Mononuclear cell (primary cell): Measurements from ENCODE around the gene SVIL. TPM values are rescaled to one million over a fixed set of nuclear protein-coding genes. Genes with fewer than 3 reads are reported as not detected.
"Not testable (repeated sequence)": the region's sequence is repeated elsewhere in the genome, so short reads cannot be mapped to it uniquely, and the experiment has no call there.

Source experiments
- H3K27me3 ChIP-seq: 2 replicates; pipeline ENCODE4 v1.6.0; 2011; ENCODE audit warnings: low read length, control low read depth; ENCODE audit not compliant: insufficient read depth
- H3K4me1 ChIP-seq: 2 replicates; pipeline ENCODE4 v1.5.1; 2011; ENCODE audit warnings: mild to moderate bottlenecking, low read length, control low read depth; ENCODE audit not compliant: insufficient read depth
- H3K4me3 ChIP-seq: 2 replicates; pipeline ENCODE4 v1.5.1; 2011; ENCODE audit warnings: mild to moderate bottlenecking, low read length, moderate library complexity
- H3K9me3 ChIP-seq: 2 replicates; pipeline ENCODE4 v1.5.1; 2011; ENCODE audit warnings: low read depth, mild to moderate bottlenecking, control low read depth, low read length
- total RNA-seq: library from RNA; depleted of rRNA; stranded (reverse); fragments of >200 nt; gene quantifications from one replicate; pipeline ENCODE4 v1.2.3, GENCODE V29; 2012

The SVIL gene
- total RNA-seq, 1 donor = 39.5 TPM

GRCh38 chr10:29541422-29542210, 93.2 kb downstream of the SVIL start:
- no peaks in the 10 kb centered on the region for H3K9me3 ChIP-seq
- H3K4me1 ChIP-seq = no peaks in the 10 kb centered on the region
- H3K27me3 ChIP-seq = no peaks in the 10 kb centered on the region
- no peak overlapping the region for H3K4me3 ChIP-seq

GRCh38 chr10:29540016-29540415, 94.8 kb downstream of the SVIL start:
- H3K4me1 ChIP-seq = no peaks in the 10 kb centered on the region
- H3K9me3 ChIP-seq = no peaks in the 10 kb centered on the region
- H3K27me3 ChIP-seq = no peaks in the 10 kb centered on the region

GRCh38 chr10:29539412-29539811, 95.4 kb downstream of the SVIL start:
- H3K4me1 ChIP-seq = no peaks in the 10 kb centered on the region
- H3K27me3 ChIP-seq = no peaks in the 10 kb centered on the region

More at GRCh38 chr10:29540016-29540415, 94.8 kb downstream of the SVIL start:
- H3K4me3 ChIP-seq = no peak overlapping the region

GRCh38 chr10:29537799-29538198, 97.0 kb downstream of the SVIL start:
- Histone ChIP-seq H3K4me1 (no peaks in the 10 kb centered on the region), H3K27me3 (no peaks in the 10 kb centered on the region), H3K9me3 (no peaks in the 10 kb centered on the region), H3K4me3 (no peak overlapping the region)

More at GRCh38 chr10:29539412-29539811, 95.4 kb downstream of the SVIL start:
- Histone ChIP-seq H3K9me3 (no peaks in the 10 kb centered on the region), H3K4me3 (no peak overlapping the region)

DNA sequence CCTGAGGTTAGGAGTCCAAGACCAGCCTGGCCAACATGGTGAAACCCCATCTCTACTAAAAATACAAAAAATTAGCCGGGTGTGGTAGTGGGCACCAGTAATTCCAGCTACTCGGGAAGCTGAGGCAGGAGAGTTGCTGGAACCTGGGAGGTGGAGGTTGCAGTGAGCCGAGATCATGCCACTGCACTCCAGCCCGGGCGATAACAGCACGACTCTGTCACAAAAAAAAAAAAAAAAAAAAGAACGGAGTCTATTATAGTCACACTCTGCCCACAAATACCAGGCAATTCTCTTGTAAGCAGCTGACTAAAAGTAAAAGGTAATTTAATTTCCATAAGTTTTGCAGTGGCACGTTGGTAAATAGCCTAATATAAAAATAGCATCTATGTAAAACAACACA, 98.1 kb downstream of the SVIL start:
- not testable (repeated sequence) for H3K27me3 ChIP-seq, H3K4me1 ChIP-seq, H3K4me3 ChIP-seq, H3K9me3 ChIP-seq

- Histone ChIP-seq H3K4me1 (no peaks in the 10 kb centered on the region), H3K27me3 (no peaks in the 10 kb centered on the region), H3K9me3 (no peaks in the 10 kb centered on the region), H3K4me3 (no peak overlapping the region)
Observed at GRCh38 chr10:29535778-29536453, 98.9 kb downstream of the SVIL start.

- Histone ChIP-seq H3K4me1 (no peaks in the 10 kb centered on the region), H3K9me3 (no peaks in the 10 kb centered on the region), H3K27me3 (no peaks in the 10 kb centered on the region), H3K4me3 (no peak overlapping the region)
Observed at GRCh38 chr10:29535012-29535777, 99.6 kb downstream of the SVIL start.

GRCh38 chr10:29534590-29534989, 100.2 kb downstream of the SVIL start:
- H3K9me3 ChIP-seq = no peaks in the 10 kb centered on the region
- H3K27me3 ChIP-seq = no peaks in the 10 kb centered on the region
- H3K4me1 ChIP-seq = no peaks in the 10 kb centered on the region
- no peak overlapping the region for H3K4me3 ChIP-seq

DNA sequence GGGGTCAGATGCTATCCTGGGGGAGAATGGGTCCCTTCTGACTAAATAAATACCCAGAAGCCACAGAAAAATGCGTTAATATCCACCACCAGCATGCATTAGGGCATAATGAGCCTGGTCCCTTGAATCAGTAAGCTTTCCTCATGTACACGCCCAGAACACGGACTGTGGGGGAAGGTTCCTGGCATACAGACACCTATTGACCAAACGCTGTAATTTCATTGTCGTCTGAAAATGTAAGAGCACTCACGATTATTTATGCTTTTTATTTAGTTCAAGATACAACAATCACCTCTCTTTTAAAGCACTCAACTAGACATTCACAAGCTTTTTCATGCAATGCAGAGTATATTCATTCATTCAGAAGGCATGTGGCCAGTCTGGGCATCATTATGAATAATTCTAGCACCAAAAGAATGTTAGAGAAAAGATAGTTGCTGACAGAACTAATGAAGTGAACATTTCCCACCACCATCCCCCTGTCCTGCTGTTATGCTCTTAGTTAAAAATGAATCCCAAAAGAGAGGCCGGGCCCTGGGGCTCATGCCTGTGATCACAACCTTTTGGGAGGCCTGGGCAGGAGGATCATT, 101.0 kb downstream of the SVIL start:
- Histone ChIP-seq H3K9me3 (no peaks in the 10 kb centered on the region), H3K27me3 (no peaks in the 10 kb centered on the region), H3K4me1 (no peaks in the 10 kb centered on the region), H3K4me3 (no peak overlapping the region)

DNA sequence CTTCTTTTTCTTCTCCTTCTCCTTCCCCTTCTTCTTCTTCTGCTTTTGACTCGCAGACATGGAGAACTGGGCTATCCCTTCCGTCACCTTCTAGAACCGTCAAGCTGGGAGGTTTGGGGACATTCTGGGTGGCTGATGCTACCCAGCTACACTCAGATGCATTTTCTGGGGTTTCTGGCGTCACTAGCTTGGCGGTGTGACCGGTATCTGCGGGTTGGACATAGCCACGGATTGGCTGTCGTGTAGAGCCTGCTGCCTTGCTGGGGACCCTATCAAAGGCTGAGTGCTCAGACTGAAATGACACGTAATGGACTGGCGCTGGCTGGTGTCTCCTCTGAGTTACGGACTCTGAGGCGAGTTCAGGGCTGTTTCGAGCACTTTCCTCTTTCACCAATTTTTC, 101.7 kb downstream of the SVIL start:
- H3K27me3 ChIP-seq = no peaks in the 10 kb centered on the region
- no peak overlapping the region for H3K4me3 ChIP-seq
- H3K9me3 ChIP-seq = no peaks in the 10 kb centered on the region
- no peaks in the 10 kb centered on the region for H3K4me1 ChIP-seq

DNA sequence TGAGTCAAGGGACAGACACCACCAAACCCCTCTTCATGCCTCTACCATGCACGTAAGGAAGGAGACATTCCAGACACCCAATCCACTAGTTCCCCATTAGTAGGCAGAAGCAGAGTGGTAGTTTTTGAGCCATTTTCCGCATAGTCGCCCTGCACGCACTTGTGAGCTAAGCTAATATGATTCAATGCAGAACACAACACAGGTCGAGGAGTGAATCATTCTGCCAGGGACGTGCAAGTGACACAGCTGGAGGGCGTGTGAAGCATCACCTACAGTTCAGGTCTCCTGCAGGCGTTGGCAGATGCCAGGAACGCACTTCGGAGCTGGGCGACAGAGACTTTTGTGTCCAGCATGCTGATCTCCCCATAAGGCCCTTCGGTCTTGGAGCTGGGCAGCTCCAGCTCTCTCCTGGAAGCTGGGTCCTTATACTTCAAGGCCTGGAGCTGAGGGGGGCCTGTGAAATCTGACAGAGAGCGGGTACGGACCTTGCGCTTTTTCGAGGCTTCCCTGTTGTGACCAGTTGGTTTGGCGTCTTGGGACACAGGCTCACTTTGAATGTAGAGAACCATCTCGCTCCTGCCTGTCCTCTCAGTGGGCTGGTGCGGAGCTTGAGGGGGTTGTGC, 102.4 kb downstream of the SVIL start:
- H3K27me3 ChIP-seq = no peaks in the 10 kb centered on the region
- H3K4me1 ChIP-seq = no peaks in the 10 kb centered on the region
- no peak overlapping the region for H3K4me3 ChIP-seq
- no peaks in the 10 kb centered on the region for H3K9me3 ChIP-seq

- Histone ChIP-seq H3K9me3 (no peaks in the 10 kb centered on the region), H3K27me3 (no peaks in the 10 kb centered on the region), H3K4me3 (no peak overlapping the region), H3K4me1 (no peaks in the 10 kb centered on the region)
Observed at GRCh38 chr10:29530112-29530976, 104.4 kb downstream of the SVIL start.

DNA sequence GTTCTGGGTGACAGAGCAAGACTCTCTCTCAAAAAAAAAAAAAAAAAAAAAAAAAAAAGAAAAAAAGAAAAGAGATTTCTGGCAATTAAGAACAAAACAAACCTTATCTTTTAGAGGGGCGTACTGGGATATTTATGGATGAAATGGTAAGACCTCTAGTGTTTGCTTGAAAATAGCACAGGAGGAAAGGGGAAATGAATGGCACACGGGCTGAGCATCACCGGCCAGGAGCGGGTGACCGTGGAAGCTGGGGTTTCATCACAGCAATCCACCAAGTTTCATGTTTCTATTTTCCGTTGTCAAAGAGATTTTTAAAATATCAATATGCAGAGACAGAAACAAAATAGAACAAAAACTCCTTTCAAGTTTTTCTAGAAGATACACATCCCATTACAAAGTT, 105.6 kb downstream of the SVIL start:
- no peak overlapping the region for H3K4me3 ChIP-seq
- H3K4me1 ChIP-seq = no peaks in the 10 kb centered on the region
- no peaks in the 10 kb centered on the region for H3K27me3 ChIP-seq
- no peaks in the 10 kb centered on the region for H3K9me3 ChIP-seq

GRCh38 chr10:29525762-29526161, 109.0 kb downstream of the SVIL start:
- Histone ChIP-seq H3K4me3 (no peak overlapping the region), H3K9me3 (no peaks in the 10 kb centered on the region), H3K27me3 (no peaks in the 10 kb centered on the region), H3K4me1 (no peaks in the 10 kb centered on the region)
